IMR-90 (cell line): ENCODE results near the gene SALL4. TPM values are rescaled to one million over a fixed set of nuclear protein-coding genes. Genes with fewer than 3 reads are reported as not detected.

ENCODE experiments used
- ATAC-seq: fragments of 200-7000 bp; cut with Tn5 transposase; 2 replicates; pipeline ENCODE4 v1.9.1; 2020; ENCODE audit warnings: low read depth, mild to moderate bottlenecking, moderate library complexity
- BruUV-seq: library from RNA; stranded (reverse); fragments of 400-500 nt; replicated peaks from 2 replicates; lab custom pipeline; 2021; lab: Mats Ljungman, UMichigan
- CTCF ChIA-PET: fragments of 300-600 bp; formaldehyde crosslinking; extraction: SDS; loops from one replicate; lab custom pipeline; 2021; ENCODE audit warnings: antibody characterized with exemption; lab: Yijun Ruan, JAX
- POLR2A ChIA-PET: fragments of 300-600 bp; sonication (Branson Sonifier 250); formaldehyde crosslinking; loops from one replicate; lab custom pipeline; 2022; ENCODE audit warnings: antibody characterized with exemption; ENCODE audit not compliant: unreplicated experiment; lab: Charles Lee
- DNase-seq: peaks from one replicate; pipeline ENCODE4 v3.0.0; 2013
- H2AFZ ChIP-seq: replicated peaks from 2 replicates; pipeline ENCODE3; 2013; ENCODE audit warnings: low read length, mild to moderate bottlenecking; ENCODE audit not compliant: poor library complexity
- H2AK5ac ChIP-seq: 2 replicates; pipeline ENCODE4 v1.6.1; 2013; ENCODE audit warnings: low read depth, low read length, inconsistent platforms
- H2AK9ac ChIP-seq: replicated peaks from 2 replicates; pipeline ENCODE3; 2013; ENCODE audit warnings: mild to moderate bottlenecking, low read depth, low read length, moderate library complexity; ENCODE audit not compliant: poor library complexity
- H2BK120ac ChIP-seq: 2 replicates; pipeline ENCODE4 v1.6.1; 2013; ENCODE audit warnings: low read depth, low read length, inconsistent platforms
- H2BK15ac ChIP-seq: 3 replicates; pipeline ENCODE4 v1.6.1; 2013; ENCODE audit warnings: low read depth, low read length, inconsistent platforms
- H2BK20ac ChIP-seq: 2 replicates; pipeline ENCODE4 v1.6.1; 2013; ENCODE audit warnings: low read depth, mild to moderate bottlenecking, inconsistent platforms, low read length, moderate library complexity
- H2BK5ac ChIP-seq: 2 replicates; pipeline ENCODE4 v1.6.1; 2013; ENCODE audit warnings: mild to moderate bottlenecking, low read depth, low read length, inconsistent platforms; ENCODE audit not compliant: poor library complexity, severe bottlenecking
- H3K14ac ChIP-seq: replicated peaks from 2 replicates; pipeline ENCODE4 v1.6.1; 2013; ENCODE audit warnings: low read depth, low read length, inconsistent platforms
- H3K18ac ChIP-seq: 2 replicates; pipeline ENCODE4 v1.6.1; 2013; ENCODE audit warnings: low read depth, low read length, control low read depth
- H3K23ac ChIP-seq: 2 replicates; pipeline ENCODE4 v1.6.1; 2013; ENCODE audit warnings: low read depth, low read length, inconsistent platforms
- H3K27ac ChIP-seq: 2 replicates; pipeline ENCODE4 v1.5.1; 2013; ENCODE audit warnings: mild to moderate bottlenecking, control low read depth, low read length; ENCODE audit not compliant: insufficient read depth
- H3K27me3 ChIP-seq: 2 replicates; pipeline ENCODE4 v1.6.1; 2013; ENCODE audit warnings: low read length; ENCODE audit not compliant: control insufficient read depth, insufficient read depth
- H3K36me3 ChIP-seq: 2 replicates; pipeline ENCODE4 v1.6.1; 2013; ENCODE audit warnings: low read length, mixed read lengths; ENCODE audit not compliant: control insufficient read depth, insufficient read depth
- H3K4ac ChIP-seq: 2 replicates; pipeline ENCODE4 v1.6.1; 2013; ENCODE audit warnings: low read depth, low read length, inconsistent platforms
- H3K4me1 ChIP-seq: 2 replicates; pipeline ENCODE4 v1.6.1; 2013; ENCODE audit warnings: low read length, mixed read lengths; ENCODE audit not compliant: control insufficient read depth, insufficient read depth
- H3K4me2 ChIP-seq: 2 replicates; pipeline ENCODE4 v1.6.1; 2013; ENCODE audit warnings: low read depth, mild to moderate bottlenecking, control low read depth, low read length, moderate library complexity
- H3K4me3 ChIP-seq: 2 replicates; pipeline ENCODE4 v1.5.1; 2013; ENCODE audit warnings: low read depth, mild to moderate bottlenecking, control low read depth, low read length, moderate library complexity; ENCODE audit not compliant: insufficient read depth
- H3K56ac ChIP-seq: 2 replicates; pipeline ENCODE4 v1.6.1; 2013; ENCODE audit warnings: low read length, inconsistent platforms; ENCODE audit not compliant: insufficient read depth; ENCODE audit errors: extremely low read depth
- H3K79me1 ChIP-seq, 2 experiments: 2 replicates each; pipeline ENCODE4 v1.6.1; 2013; ENCODE audit warnings: low read length in 2 of 2, inconsistent platforms in 1 of 2, low read depth in 1 of 2
- H3K9ac ChIP-seq: 2 replicates; pipeline ENCODE4 v1.6.1; 2013; ENCODE audit warnings: low read depth, low read length, control low read depth
- H3K9me1 ChIP-seq: 2 replicates; pipeline ENCODE4 v1.6.1; 2013; ENCODE audit warnings: low read length, inconsistent platforms; ENCODE audit not compliant: insufficient read depth
- H3K9me3 ChIP-seq: 2 replicates; pipeline ENCODE4 v1.6.1; 2013; ENCODE audit warnings: low read length; ENCODE audit not compliant: control insufficient read depth, insufficient read depth
- H4K20me1 ChIP-seq: 2 replicates; pipeline ENCODE4 v1.6.1; 2013; ENCODE audit warnings: low read length, inconsistent platforms; ENCODE audit not compliant: insufficient read depth
- H4K5ac ChIP-seq: 2 replicates; pipeline ENCODE4 v1.6.1; 2013; ENCODE audit warnings: mild to moderate bottlenecking, low read depth, low read length, control low read depth
- H4K8ac ChIP-seq, 2 experiments: 2 replicates each; pipeline ENCODE4 v1.6.1; 2013; ENCODE audit warnings: low read depth in 2 of 2, low read length in 2 of 2, control low read depth in 1 of 2, inconsistent platforms in 1 of 2
- H4K91ac ChIP-seq: 2 replicates; pipeline ENCODE4 v1.6.1; 2013; ENCODE audit warnings: low read depth, low read length, inconsistent platforms; ENCODE audit not compliant: insufficient read depth
- FOS ChIP-seq: fragments of 150-350 bp; IDR thresholded peaks from 2 replicates; pipeline ENCODE4 v1.6.1; 2016; ENCODE audit warnings: low read depth, low read length
- NFE2L2 ChIP-seq: fragments of 150-350 bp; IDR thresholded peaks from 2 replicates; pipeline ENCODE4 v1.6.1; 2016; ENCODE audit warnings: low read depth, mild to moderate bottlenecking, low read length
- POLR2A ChIP-seq: IDR thresholded peaks from 2 replicates; pipeline ENCODE4 v1.6.1; 2012; ENCODE audit warnings: mild to moderate bottlenecking, low read depth, low read length
- RAD21 ChIP-seq: IDR thresholded peaks from 2 replicates; pipeline ENCODE4 v1.6.1; 2012; ENCODE audit warnings: low read length, improper control_type of control experiment
- RCOR1 ChIP-seq: IDR thresholded peaks from 2 replicates; pipeline ENCODE4 v1.6.1; 2012; ENCODE audit warnings: mild to moderate bottlenecking, low read length, improper control_type of control experiment; ENCODE audit not compliant: insufficient replicate concordance
- WGBS, 2 experiments: methylation state at CpG; one replicate each; pipeline versions ENCODE4 v1.1.5 to v1.1.7; 2013; ENCODE audit warnings: missing lambda C conversion rate in 2 of 2; ENCODE audit not compliant: insufficient read length in 1 of 2; ENCODE audit errors: extremely low coverage in 2 of 2; 5-methylcytosine and 5-hydroxymethylcytosine counted together
- dilution Hi-C: fragments of 300-500 bp; cut with HindIII; formaldehyde crosslinking; loops from one replicate; pipeline ENCODE4 v1.14.3; 2018; ENCODE audit warnings: low sequenced_read_pairs; ENCODE audit not compliant: unreplicated experiment
- in situ Hi-C: fragments of 300-500 bp; cut with MboI; formaldehyde crosslinking; loops from 3 replicates; pipeline ENCODE4 v1.14.3; 2019; ENCODE audit warnings: low sequenced_read_pairs, inconsistent platforms, mixed read lengths
- intact Hi-C: fragments of 100-400 bp; cut with micrococcal nuclease; formaldehyde crosslinking; loops from 2 replicates; pipeline ENCODE4 v1.10.0; 2022
- polyA plus RNA-seq, 3 experiments: library from polyadenylated mRNA; depleted of rRNA; stranded (reverse); fragments of >200 nt; gene quantifications; 2 replicates each; pipeline ENCODE4 v1.2.3, GENCODE V29; 2012; ENCODE audit warnings: low replicate concordance in 1 of 3
- total RNA-seq: library from RNA; depleted of rRNA; stranded (reverse); fragments of >200 nt; gene quantifications from 2 replicates; pipeline ENCODE4 v1.2.3, GENCODE V29; 2012
- TF ChIP-seq, protein P1 (sequence below): fragments of 150-350 bp; IDR thresholded peaks from 2 replicates; pipeline ENCODE4 v1.6.1; 2017; ENCODE audit warnings: mild to moderate bottlenecking, antibody characterized with exemption, low read length, low read depth

Gene SALL4
- total and polyA plus RNA-seq, 2 of the 4 experiments (the other 2 are of a cell fraction): not detected

DNA sequence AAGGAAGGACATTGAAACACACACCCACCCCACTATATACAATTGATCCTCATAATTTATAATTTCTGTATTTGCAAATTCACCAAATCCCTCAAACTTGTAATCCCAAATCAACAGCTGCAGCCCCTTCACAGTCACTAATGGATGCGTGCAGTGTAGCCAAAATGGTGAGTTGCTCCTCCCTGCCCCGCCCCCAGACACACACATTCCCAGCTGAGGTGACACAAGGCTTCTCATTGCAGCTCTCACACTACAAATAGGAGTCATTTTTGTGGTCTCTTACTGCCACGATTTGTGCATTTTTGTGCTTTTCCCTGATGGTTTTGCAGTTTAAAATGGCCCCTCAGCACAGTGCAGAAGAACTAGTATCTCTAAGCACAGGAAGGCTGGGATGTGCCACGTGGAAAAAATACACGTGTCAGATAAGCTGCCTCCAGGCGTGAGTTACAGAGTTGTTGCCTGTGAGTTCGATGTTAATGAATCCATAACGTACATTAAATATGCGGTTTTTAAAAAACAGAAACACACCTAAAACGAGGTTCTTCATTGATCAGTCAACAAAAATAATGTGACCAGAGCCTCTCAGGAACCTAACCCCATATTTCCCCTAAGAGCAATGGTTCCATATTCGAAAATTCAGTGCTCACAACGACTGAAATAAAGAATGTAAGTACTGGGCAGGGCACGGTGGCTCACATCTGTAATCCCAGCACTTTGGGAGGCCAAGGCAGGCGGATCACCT, 42.4 kb downstream of the SALL4 start:
- H2BK120ac ChIP-seq: peak overlapping the region; percentile 41; the same call in 1 of the 2 replicates
- no peak overlapping the region; the same call in 2 of the 3 replicates for H2BK15ac ChIP-seq
- intact Hi-C loops (loop anchor here (10.0 kb wide), 1 partner anchor 115 kb away; no protein-coding TSS in a partner anchor), in situ Hi-C loops (loop anchor here (10.0 to 25.0 kb wide), 2 partner anchors 115 to 773 kb away; no protein-coding TSS in a partner anchor), dilution Hi-C loops (no loop called here)
- no TSS peak for BruUV-seq
- H3K23ac ChIP-seq: 0 out of 2 replicates have a peak overlapping the region, but pooled peaks have one; percentile 1
- peaks cover 9% of the 10 kb centered on the region for H3K9me1 ChIP-seq
- no peaks in the 10 kb centered on the region; the same call in 1 of the 2 replicates for H3K9me3 ChIP-seq
- H3K18ac ChIP-seq: no peak overlapping the region
- no peak overlapping the region for H3K9ac ChIP-seq
- H2AFZ ChIP-seq: no peak overlapping the region
- peak overlapping the region; percentile 51; the same call in 1 of the 2 replicates for H3K4ac ChIP-seq
- H3K4me3 ChIP-seq: no peak overlapping the region
- DNase-seq (no peak), ATAC-seq (no peak)
- TF ChIP-seq RAD21 (no peak), POLR2A (no peak), RCOR1 (no peak), NFE2L2 (no peak), FOS (no peak)
- TF ChIP-seq, protein P1, sequence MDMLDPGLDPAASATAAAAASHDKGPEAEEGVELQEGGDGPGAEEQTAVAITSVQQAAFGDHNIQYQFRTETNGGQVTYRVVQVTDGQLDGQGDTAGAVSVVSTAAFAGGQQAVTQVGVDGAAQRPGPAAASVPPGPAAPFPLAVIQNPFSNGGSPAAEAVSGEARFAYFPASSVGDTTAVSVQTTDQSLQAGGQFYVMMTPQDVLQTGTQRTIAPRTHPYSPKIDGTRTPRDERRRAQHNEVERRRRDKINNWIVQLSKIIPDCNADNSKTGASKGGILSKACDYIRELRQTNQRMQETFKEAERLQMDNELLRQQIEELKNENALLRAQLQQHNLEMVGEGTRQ: no peak
- H4K8ac ChIP-seq: no peak overlapping the region
- H2AK5ac ChIP-seq: peak overlapping the region; percentile 82
- H3K79me1 ChIP-seq: peaks cover 14 to 73% of the 10 kb centered on the region in 2 experiments
- H3K4me1 ChIP-seq: peaks cover 8% of the 10 kb centered on the region
- ChIA-PET POLR2A (no interaction called here), CTCF (interaction anchor here (1.9 kb wide), 1 partner anchor 10 kb away, joined by 4 read pairs; no protein-coding TSS in a partner anchor)
- peak overlapping the region; percentile 5; the same call in 1 of the 2 replicates for H4K91ac ChIP-seq
- no peaks in the 10 kb centered on the region for H4K20me1 ChIP-seq
- peak overlapping the region; percentile 40; the same call in 1 of the 2 replicates for H2BK20ac ChIP-seq
- H4K5ac ChIP-seq: peak overlapping the region; percentile 48; the same call in 1 of the 2 replicates
- H3K27me3 ChIP-seq: no peaks in the 10 kb centered on the region
- no peak overlapping the region for H2AK9ac ChIP-seq
- H3K36me3 ChIP-seq: 0 out of 2 replicates have a peak, but pooled peaks cover 2% of the 10 kb centered on the region
- no peak overlapping the region for H3K4me2 ChIP-seq
- H3K27ac ChIP-seq: no peak overlapping the region
- WGBS, 2 experiments: 100% methylated on average over 5 of the region's 14 CpGs; no CpG with 5 or more reads in 1 of the 2 experiments
- H2BK5ac ChIP-seq: peak overlapping the region; percentile 3
- peak overlapping the region; percentile 26; the same call in 1 of the 2 replicates for H3K14ac ChIP-seq
- H3K56ac ChIP-seq: no peak overlapping the region
